GM18873 (cell line): ENCODE measurements around the gene TM6SF1.
"Not testable (repeated sequence)": the region's sequence is repeated elsewhere in the genome, so short reads cannot be mapped to it uniquely, and the experiment has no call there.

Experiments used
- ATAC-seq: cut with Tn5 transposase; IDR thresholded peaks from one replicate; pipeline ENCODE4 v1.9.1; 2021; ENCODE audit warnings: mild to moderate bottlenecking, moderate library complexity, moderate number of reproducible peaks; ENCODE audit not compliant: unreplicated experiment, low FRiP score

TM6SF1 gene

GRCh38 chr15:83169576-83169975 is 62.1 kb downstream of the TM6SF1 start:
- ATAC-seq: not testable (repeated sequence)

- ATAC-seq: no peak
These were observed 63.2 kb downstream of the TM6SF1 start for GRCh38 chr15:83170474-83171165.

- no peak for ATAC-seq
These were observed 67.4 kb downstream of the TM6SF1 start for GRCh38 chr15:83174891-83175290.

GRCh38 chr15:83178390-83178789 is 70.9 kb downstream of the TM6SF1 start:
- ATAC-seq: no peak

- ATAC-seq: no peak
These were observed 71.5 kb downstream of the TM6SF1 start for GRCh38 chr15:83178869-83179325.

GRCh38 chr15:83185561-83185960 is 78.1 kb downstream of the TM6SF1 start:
- no peak for ATAC-seq
